ENCODE results near the gene CRACDL. TPM values are rescaled to one million over a fixed set of nuclear protein-coding genes. Genes with fewer than 3 reads are reported as not detected.

The CRACDL gene
- total RNA-seq, 1 donor from 2014 or later = 18.4 TPM

DNA sequence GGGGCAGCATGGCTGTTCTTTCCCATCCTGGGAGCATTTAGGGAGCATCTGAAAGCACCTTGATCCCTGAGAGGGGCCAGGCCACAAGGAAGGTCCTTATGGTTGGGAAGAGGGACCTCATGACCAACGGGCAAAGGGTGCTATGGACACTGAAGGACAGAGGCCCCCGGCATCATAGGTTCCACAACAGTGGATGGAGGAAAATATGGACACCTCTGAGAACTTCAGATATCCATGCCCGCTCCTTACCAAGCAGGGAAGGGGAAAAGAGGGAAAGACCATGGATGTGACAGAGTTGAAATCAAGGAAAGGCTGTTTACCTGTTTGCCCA is 111.0 kb downstream of the CRACDL start:
- DNase-seq (ENCODE audit: low spot score) = no peak

DNA sequence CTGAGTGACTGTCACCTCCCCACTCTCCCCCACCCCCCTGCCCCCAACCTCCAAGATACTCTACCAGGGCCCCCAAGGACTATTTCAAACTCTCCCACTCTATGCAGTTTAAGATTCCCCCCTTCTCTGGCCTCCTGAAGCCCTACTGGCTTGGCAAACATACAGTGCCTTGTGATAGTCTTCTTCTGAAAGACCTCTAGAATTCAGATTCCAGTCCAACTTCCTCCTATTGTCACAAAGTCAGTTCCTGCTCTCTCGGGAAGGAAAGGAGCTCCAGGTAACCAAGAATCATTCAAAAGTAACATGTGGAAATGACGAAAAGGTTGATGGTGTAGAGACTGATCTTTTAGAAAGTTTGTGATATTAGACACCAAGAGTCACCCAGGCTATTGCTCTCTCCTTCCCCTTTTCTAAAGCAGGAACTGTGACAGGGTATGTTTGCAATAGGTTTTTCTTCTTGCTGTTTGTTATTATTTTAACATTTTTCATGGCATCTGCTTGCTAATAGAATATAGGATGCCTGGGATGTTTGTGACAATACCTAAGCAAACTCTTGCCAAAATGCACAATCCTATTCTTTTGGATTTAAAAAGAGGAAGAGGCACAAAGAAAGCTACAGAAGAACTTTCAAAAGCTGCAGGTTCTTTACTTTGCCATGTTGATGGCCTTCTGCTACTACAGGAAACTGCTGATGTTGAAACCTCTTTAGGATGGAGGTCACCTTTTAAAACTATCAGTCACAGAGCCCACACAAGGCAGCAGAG is 111.6 kb downstream of the CRACDL start:
- DNase-seq (ENCODE audit: low spot score) = no peak

DNA sequence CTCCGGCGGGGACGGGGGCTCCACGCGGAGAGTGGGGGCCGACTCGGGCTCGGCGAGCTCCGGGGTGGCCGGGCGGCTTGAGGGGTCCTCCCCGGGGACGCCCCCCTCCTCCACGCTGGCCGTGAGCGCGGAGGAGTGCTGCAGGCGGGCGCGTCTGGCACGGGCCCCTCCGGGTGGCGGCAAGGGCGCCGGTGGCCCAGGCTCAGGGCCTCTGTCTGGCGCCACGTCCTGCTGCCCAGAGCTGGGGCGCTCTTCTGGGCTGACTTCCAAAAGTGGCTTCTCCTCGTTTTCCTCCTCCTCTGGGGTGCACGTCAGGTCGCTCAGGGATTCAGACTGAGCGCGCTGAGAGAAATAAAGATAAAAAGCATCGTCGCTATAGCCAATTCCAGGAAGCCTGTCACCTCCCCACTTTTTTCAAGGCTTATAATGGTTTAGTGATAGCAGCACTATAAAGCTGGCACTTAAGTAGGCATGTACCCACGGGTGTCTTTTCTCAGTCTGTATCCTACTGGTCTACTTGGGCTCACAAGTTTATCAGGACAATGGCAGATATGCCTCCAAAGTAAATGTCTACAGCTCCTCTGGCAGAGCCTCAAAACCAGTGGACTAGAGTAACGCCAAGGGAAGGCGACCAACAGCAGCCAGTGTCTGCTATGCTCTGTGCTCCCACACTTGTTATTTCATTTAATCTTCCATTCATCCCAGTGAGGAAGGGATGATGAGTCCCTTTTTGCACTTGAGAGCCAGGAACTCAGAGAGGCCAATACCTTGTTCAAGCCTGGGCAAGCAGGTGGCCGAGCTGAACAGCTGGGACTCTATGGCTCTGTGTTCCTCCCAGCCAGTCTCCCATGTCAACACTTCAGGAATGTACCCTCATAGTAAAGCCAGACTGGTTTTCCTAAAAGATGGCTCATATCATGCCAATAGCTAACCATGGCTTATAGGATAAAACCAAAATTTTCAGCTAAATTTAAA is 112.5 kb downstream of the CRACDL start:
- DNase-seq (ENCODE audit: low spot score) = no peak

DNA sequence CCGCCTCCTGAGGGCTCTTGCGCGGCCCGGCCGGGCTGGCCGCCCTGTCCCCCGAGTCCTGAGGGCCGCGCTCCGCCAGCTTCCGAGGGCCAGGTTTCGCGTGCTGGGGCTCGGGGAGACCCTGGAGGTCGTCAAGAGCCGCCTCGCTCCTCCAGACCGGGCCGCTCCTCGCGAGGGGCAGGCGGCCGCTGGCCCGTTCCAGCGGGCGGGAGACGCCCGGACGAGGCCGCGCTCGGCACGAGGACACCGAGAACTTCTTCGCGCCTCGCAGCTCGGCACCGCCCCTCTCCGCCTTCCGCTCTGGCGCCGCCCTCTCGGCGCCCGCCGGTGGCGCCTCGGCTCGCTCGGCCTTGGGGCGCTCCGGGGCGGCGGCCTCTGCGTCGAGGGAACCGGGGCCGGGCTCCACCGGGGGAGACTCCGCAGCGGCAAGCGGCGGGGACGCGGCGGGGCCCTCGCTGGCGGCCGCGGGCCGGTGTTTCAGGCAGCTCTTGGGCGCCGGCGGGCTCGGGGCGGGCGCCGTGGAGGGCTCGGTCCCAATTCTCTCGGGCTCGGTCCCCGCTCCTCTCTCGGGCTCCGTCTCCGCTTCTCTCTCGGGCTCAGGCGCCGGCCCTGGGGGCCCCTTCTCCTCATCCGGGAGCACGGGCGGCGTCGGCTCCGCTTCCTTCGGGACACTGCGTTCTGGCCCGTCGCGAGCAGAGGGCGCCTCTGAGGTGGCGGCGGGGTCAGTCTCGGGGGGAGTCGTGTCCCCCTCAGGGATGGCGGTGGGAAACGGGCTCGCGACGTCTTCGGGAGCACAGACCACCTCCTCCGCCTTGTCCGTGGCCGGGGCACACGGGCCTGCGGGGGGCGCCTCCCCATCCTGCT is 113.5 kb downstream of the CRACDL start:
- no peak for DNase-seq (ENCODE audit: low spot score)

DNA sequence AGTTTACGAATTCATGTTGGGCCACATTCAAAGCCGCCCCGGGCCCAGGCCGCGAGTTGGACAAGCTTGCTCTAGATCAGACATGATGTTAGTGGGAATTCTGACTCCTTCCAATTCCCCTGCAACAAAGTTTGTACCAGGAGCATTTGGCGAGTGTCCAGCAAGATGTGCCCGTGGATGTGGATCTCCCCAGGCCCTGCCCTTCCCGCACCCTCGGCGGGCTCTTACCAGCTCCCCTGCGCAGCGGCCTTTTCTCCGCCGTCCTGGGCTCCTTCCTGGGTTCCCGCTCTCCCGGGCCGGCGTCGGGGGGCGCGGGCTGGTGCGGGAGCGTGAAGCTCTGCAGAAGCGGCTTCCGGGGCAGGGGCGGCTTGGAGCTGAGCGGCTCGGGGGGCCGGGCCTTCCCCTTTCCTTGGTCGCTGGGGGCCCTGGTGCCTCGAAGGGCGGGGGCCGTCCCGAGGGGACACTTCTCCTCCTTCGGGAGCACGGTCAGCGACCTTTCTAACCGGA is 114.3 kb downstream of the CRACDL start:
- DNase-seq (ENCODE audit: low spot score) = no peak

DNA sequence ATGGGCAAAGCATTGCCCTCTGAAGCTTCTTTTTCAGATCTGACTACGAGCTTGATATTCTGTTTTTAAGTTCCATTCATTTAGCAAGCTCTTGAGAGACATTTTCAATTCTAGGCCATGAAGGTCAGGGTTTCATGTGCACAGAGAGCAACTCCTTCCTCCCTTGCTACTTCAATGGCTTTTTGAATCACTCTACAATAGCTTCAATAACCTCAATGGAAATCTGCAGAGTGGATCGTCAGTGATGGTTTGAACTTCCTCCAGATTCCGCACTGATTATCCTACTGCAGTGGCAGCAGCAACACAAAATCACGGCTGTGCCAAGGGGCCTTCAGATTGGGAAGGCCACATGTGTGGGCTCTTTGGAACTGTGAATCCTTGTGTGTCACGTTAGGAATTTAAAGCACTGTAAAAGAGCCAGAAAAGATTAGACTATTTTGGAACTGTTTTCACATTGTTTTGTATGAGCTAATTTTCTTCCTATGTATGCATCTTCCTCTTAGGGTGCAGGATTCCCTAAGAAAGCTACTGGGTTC is 116.7 kb downstream of the CRACDL start:
- no peak for DNase-seq (ENCODE audit: low spot score)

DNA sequence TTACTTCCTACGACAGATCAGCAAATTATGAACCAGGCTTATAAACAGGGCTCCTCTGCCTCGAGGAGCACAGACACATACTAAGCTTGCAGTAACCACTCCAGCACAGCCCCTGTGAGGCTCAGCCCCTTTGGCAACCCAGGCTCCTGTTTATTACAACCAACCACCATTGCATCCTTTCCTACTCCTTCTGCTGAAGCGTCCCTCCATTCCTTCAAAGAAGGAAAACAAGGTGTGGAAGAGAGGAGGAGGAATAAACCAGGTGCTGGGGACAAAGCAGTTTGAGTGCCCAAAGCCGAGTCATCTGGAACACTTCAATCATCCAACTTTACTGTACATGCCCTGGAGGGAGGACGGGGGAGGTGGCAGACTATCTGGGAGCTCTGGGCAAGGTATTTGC is 117.9 kb downstream of the CRACDL start:
- DNase-seq (ENCODE audit: low spot score) = no peak

DNA sequence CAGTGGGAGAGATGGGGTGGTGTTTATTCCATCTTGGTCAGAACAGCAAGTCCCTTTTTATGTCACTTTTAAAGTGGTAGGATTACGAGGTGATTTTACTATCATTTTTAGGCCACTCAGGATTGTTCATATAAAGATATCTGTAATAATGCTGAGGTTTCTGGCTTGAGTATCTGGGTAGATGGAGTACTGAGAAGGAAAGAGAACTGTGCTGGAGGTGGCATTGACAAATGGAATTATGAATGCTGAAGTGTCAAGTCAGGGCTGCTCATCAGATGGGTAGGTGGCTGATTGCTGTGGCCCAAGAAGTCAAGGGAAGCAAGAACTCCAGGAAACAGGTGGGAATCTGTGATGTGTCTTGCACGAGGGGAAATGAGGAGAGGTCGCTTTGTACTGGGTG is 119.7 kb downstream of the CRACDL start:
- no peak for DNase-seq (ENCODE audit: low spot score)

DNA sequence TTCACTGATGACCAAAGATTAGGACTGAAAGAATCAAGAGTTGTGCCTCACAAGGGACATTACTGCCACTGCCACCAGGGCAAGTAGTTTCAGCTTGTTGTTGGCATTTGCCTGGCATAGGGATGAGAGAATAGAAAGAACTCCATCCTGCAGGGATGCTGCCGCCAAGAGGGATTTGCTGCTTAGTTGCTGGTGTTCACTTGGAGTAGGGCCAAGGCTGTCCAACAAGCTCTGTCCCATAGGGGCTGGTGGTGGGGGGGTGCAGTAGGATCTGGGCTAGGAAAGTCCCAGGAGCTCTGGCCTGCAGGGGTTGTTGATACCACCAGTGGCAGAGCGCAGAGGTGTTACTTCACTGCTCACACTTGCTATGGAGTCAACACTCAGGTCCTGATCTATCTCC is 120.2 kb downstream of the CRACDL start:
- DNase-seq (ENCODE audit: low spot score) = no peak

DNA sequence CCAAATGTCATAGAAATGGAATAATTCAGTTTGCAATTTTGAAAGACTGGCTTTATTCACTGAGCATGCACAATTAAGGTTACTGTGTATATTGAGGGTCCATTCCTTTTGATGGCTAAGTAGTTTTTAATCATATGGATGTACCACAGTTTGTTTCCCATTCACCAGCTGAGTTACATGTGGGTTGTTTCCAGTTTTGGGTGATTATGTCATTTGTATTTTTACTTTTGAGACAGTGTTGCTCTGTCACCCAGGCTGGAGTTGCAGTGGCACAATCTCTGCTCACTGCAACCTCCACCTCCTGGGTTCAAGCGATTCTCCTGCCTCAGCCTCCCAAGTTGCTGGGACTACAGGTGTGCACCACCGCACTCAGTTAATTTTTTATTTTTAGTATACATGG is 124.3 kb downstream of the CRACDL start:
- no peak for DNase-seq (ENCODE audit: low spot score)

DNA sequence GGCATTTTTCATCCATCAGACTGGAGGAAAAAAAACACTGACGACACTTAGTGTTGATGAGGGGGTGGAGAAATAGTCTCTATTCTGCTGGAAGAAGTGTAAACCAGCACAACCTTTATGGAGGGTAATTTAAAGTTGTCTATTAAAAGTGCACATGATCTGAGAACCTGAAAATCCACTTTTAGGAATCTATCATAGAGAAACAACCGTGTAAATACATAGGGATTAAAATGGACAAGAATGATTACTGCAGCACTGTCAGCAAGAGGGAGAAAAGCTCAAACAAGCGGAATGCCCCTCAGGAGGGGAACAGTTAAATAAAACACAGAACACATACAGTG is 125.5 kb downstream of the CRACDL start:
- DNase-seq (ENCODE audit: low spot score) = no peak

DNA sequence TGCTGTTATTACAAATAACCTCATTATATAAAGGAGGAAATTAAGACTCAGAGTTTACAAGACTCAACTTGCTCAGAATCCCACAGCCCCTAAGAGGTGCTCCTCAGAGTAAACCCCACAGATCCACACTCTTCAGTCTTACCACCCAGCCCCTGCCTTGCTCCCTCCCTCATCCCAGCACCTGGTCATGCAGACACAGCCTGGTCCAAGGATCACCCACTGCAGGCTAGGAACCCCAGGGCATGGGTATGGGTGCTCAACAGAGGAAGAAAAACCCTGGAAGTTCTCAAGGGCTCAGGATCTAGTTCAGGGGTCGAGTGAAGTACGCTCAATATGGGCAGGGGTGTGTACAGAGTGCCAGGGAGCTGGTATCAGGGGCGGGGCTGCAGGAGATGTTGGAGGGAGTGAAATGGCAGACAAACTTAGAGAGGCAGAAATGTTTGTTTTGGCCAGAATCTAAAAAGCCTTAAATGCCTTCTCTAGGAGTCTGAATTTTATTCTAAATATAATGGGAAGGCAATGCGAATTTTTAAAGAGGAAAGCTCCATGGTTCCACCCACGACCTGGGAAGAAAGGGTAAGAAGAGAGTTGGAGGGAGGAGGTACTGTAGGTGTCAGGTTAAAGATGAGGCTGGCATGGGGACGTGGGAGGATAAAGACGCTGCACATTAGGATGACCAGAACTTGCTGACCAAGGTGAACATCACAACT is 126.0 kb downstream of the CRACDL start:
- DNase-seq (ENCODE audit: low spot score) = no peak

DNA sequence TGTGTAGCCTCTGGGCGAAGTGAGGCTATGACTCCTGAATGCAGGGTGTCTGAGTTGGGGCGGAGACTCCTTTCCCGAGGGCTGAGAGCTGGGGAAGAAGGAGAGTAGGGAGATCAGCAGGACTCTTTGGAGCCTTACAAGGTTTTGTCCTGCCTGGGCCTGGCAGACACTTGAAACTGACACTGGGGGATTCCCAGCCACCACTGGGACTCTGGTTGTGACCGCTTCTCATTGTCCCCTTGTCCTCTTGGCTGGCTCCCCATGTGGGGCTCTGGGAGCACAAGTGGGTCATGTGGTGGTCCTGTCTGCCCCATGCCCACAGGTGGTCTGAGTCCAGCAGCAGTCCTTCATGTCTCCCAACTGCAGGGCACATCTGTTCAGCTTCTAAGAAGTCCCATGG is 126.9 kb downstream of the CRACDL start:
- no peak for DNase-seq (ENCODE audit: low spot score)

DNA sequence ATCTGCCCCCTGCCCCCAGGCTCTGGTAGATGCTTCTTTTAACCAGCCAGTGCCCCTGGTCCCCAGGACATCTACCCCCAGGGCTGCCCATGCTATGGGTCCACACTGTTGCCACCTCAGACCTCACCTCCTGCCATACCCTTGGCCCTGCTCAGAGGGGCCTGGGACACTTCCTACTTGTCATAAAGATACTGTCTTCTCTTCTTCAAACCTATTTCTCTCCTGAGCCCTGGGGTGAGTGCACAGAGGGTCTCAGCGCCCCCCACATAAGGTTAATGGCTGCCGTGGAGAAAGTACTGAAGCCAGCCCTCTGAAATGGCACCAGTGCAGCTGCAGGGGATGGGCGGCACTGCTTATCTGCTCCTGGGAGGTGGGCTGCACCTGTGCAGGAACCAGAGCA is 127.5 kb downstream of the CRACDL start:
- no peak for DNase-seq (ENCODE audit: low spot score)

DNA sequence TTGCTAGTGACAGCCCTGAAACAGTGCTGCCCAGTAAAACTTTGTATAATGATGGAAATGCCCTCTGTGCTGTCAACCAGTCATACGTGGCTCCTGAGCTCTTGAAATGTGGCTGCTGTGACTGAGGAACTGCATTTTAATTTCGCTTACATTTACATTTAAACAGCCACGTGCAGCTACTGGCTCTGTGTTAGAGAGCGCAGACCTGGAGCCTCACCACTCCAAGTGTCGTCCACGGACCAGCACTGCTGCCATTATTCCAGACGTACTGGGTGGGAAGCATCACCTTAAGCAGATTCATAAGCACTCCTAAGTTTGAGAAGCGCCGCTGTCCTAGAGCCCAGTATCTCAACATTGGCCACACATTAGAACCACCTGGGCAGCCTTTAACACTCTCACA is 128.1 kb downstream of the CRACDL start:
- DNase-seq (ENCODE audit: low spot score) = no peak

DNA sequence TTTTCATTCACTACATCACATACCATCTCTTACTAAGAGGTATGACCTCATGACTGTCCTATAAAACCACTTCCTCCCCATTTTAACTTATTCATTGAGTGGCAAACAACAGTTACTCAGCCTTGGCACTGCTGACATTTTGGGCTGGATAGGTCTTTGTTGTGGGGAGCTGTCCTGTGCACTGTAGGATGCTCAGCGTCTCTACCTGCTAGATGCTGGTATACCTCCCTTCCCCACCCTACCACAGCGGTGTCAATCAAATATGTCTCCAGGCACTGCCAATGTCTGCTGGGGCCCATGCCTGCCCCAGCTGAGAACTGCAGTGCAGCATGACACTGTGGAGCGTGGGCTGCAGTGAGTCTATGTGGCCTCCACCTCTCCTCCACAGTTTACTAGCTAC is 128.8 kb downstream of the CRACDL start:
- DNase-seq (ENCODE audit: low spot score) = no peak

DNA sequence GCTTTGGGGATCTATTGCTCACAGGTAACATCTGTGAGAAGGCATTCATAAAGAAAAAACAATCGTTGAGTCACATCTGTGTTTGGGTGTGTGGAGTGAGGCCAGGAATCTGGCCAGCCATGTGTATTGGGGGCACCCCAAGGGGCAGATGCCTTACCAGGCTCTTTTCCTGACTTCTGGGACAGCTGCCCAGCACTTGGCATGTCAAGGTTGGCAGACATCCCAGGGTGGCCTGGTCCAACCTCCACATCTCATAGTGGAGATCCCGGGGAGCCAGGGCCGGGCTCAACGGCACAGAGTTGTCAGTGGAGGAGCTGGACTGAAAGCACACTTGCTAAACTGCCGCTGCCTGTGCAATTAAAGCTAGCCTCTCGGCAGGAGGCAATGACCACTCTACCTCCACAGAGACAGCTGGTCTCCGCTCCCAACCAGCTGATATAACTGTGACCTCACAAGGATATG is 129.8 kb downstream of the CRACDL start:
- DNase-seq (ENCODE audit: low spot score) = peak; percentile 89

DNA sequence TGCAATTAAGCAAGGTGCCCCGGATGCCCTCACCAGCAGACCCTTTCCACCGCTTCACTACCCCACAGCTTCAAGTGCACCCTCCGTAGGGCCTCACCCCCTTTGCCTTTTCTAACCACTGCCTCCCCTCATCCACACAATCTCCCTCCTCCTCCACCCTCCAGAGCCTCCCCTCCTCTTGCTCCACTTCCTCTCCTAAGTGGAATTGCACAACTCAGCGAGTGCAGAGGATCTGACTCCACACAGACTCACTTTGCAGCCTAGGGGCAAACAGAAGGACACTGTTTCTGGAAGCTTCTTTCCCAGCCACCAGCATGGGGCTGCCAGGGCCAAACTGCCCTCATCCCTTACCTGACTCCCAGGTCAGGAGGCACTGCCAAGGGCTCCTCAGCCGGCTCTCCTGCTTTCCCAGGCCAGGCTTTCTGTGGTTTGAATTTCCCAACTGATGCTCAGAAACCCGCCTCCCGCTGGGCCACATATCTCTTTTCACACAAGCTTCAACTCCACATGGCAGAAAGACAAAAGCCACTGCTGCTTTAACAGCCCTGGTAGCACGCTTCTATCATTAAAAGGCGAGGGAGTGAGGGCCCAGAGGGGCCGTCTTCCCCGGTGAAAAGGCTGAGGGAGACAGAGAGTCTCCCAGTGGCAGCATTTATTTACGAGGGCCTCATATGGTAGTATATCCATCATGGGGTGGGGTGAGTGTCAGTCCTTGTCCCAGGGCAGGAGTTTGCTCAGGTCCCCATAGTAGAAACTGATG is 130.4 kb downstream of the CRACDL start:
- DNase-seq (ENCODE audit: low spot score) = no peak

DNA sequence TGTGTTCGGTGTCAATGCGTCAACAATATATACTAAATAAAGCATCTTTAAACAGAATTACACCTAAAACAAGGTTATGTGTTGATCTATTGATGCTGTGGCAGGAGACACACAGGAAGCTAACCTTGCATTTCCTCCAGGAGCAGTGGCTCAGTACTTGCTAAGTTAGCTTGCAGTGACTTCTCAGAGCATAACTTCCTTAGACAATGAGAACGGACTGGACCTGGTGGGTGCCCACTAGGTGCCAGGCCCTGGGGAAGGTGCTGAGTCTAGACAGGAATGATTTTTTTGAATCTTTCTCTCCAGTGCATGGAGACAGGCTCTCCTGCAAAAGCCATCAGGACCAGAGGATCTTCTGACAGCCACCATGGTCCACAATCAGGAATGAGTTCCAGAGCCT is 131.3 kb downstream of the CRACDL start:
- DNase-seq (ENCODE audit: low spot score) = no peak

DNA sequence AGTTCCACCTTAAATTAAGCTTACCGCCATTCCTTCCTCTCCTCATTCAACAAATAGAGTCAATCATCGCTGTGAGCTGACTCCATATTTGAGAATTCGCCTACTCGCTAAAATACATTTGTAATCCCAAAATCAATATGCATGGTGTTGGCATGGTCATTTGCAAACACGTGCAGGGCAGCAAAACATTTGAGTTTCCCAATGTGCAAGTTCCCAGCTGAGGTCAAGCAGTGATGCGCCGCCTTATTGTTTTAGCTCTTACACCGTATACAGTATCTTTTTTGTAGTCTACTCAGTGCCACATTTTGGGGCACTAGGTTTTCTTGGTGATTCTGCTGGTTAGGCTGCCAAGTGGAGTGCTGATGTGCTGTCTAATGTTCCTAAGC is 131.8 kb downstream of the CRACDL start:
- no peak for DNase-seq (ENCODE audit: low spot score)
